ENCODE measurements around the gene SNED1. TPM values are rescaled to one million over a fixed set of nuclear protein-coding genes. Genes with fewer than 3 reads are reported as not detected.

The SNED1 gene
- total RNA-seq, 1 donor from 2014 or later, result 22.3 TPM

DNA sequence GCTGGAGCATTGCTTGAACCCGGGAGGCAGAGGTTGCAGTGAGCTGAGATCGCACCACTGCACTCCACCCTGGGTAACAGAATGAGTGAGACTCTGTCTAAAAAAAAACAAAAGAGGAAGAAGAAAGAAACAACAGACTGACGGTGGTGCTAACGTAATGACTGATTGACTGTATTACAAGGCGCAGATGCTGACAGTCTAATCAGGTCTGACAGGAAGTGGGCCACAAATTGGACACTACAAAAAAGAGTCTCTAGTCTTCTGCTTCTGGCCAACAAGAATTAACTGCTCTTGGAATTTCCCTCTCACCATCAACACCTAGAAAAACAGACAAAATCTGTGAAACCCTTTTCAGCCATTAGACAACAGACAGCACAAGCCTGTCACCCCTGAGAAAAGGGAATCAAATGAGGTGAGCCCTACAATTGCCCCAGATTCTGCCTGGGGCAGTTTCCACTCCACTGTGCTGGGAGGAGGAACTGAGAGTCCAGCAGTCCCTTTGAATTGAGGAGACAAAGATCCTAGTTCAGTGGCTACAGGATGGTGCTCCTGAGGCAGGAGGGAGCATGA is 43.3 kb downstream of the SNED1 start:
- intact Hi-C loops (cut with micrococcal nuclease), result no loop called here

GRCh38 chr2:241043581-241043980 is 45.2 kb downstream of the SNED1 start:
- intact Hi-C loops (cut with micrococcal nuclease), result no loop called here

DNA sequence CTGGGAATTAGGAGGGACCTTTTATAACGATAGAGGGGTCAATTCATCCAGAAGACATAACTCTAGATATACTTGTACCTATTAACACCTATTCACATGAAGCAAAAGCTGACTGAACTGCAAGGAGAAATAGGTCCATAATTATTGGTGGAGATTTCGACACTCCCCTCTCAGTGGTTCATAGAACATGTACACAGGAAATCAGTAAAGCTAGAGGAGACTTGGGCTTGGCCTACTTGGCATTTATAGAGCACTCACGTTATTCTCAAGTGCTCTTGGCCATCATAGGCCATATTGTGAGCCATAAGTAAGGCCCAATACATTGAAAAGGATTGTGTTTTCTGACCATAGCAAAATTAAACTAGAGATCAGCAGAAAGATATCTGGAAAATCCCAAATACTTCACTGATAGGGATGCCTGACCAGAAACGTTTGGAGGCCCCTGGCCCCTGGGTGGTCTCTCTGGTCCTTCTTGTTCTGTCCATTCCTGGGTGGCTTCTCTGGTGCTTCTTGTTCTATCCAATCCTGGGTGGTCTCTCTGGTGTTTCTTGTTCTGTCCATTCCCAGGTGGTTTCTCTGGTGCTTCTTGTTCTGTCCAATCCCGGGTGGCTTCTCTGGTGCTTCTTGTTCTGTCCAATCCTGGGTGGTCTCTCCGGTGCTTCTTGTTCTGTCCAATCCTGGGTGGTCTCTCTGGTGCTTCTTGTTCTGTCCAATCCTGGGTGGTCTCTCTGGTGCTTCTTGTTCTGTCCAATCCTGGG is 49.0 kb downstream of the SNED1 start:
- intact Hi-C loops (cut with micrococcal nuclease), result no loop called here

- intact Hi-C loops (cut with micrococcal nuclease), result no loop called here
These were observed 49.9 kb downstream of the SNED1 start for GRCh38 chr2:241048149-241048948.

DNA sequence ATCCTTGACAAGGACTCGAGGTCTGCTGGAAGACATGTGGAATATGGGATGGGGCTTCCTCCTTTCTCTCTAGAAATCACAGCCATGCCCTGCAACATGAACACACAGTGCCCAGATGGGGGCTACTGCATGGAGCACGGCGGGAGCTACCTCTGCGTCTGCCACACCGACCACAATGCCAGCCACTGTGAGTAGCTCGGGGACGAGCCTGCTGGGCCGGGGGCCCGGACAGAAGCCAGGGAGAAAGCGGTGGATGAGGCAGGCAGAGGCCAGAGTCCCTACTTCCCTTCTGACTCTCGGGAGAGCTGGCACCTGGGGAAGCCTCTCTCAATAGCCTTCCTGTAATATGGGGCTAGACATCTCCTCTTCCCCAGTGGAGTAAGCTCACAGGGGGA is 50.5 kb downstream of the SNED1 start:
- intact Hi-C loops (cut with micrococcal nuclease), result no loop called here

GRCh38 chr2:241049739-241050623 is 51.6 kb downstream of the SNED1 start:
- intact Hi-C loops (cut with micrococcal nuclease), result no loop called here

DNA sequence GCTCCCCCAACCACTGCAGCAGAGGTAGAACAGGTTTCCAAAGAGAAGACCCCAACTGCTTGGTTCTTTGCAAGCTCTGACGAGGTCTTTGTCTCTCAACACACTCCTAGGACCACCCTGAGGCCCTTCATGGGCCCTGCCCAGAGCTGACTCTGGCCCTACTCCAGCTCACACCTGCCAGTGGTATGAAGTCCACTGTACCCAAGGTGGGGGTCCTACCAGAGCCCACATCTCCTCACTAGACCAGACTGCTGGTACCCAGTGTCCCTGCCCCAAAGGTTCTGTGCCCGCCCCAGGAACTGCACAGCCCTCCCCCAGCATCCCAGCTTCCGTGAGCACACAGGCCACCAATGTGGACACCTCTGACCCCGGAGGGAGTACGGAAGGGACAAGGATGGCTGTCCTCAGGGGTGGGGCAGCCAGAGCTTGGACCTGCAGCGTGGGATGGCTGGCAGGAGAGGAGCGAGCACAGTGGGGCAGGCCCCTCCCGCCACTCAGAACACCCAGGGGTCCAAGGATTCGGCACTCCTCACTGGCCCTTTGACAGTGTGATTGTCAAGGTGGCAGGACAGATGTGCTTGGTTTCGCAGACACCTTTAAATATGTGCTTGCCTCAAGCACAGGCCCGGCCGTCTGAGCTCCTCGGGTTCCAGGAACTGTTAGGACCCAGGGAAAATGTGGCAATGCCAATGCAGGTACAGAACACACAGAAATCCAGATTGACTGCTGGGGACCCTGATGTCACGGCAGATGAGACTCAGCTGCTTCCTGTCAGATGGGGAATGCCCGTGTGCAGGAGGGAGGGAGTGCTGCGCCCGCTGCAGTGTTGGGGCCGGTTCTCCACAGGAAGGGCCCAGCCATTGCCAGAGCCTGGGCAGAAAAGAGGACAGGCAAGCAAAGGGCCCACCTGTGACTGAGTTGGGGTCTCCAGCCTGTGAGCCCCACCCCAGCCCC is 52.5 kb downstream of the SNED1 start:
- intact Hi-C loops (cut with micrococcal nuclease), result no loop called here

DNA sequence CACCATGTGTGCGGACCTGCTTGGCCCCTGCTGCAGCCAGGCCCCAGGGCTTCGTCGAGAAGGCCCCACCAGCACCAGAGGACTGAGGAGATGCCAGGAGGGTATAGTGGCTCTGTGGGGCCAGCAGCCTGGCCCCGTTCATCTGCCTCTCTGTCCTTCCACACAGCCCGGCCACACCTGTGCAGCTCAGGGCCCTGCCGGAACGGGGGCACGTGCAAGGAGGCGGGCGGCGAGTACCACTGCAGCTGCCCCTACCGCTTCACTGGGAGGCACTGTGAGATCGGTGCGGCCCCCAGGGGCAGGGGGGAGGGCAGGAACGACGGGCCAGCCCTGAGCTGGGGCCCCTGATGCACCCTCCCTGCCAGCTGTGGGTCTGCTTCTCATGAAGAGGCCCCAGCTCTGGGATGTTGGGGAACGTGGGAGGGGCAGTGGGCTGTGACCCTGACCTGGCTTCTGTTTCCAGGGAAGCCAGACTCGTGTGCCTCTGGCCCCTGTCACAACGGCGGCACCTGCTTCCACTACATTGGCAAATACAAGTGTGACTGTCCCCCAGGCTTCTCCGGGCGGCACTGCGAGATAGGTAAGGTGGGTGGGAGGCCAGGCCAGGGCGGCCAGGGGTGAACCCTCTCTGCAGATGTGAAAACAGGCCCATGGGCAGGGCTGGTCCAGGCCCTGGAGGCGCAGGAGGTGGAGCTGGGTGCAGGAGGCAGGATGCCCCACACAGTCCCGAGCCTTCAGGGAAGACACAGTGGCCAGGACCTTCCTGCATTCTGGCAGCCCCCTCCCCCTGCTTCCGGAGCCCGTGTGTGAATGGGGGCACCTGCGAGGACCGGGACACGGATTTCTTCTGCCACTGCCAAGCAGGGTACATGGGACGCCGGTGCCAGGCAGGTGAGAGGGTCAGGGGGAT is 53.4 kb downstream of the SNED1 start:
- intact Hi-C loops (cut with micrococcal nuclease), result no loop called here

DNA sequence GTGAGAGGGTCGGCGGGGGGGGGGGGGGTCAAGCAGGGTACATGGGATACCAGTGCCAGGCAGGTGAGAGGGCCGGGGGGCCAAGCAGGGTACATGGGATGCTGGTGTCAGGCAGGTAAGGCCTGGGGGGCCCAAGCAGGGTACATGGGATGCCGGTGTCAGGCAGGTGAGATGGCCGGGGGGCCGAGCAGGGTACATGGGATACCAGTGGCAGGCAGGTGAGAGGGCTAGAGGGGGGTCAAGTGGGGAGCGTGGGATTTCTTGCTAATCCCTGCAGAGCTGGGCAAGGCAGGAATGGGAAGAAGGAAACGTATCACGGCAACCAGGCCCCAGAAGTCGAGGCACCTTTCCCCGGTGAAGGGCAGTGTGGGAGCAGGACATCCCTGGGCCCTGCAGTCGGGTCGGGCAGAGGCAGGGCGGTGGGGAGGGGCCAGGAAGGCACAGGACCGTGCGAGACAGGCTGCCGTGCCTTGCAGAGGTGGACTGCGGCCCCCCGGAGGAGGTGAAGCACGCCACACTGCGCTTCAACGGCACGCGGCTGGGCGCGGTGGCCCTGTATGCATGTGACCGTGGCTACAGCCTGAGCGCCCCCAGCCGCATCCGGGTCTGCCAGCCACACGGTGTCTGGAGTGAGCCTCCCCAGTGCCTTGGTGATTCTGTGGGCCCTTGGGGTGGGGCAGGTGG is 54.4 kb downstream of the SNED1 start:
- intact Hi-C loops (cut with micrococcal nuclease), result no loop called here

DNA sequence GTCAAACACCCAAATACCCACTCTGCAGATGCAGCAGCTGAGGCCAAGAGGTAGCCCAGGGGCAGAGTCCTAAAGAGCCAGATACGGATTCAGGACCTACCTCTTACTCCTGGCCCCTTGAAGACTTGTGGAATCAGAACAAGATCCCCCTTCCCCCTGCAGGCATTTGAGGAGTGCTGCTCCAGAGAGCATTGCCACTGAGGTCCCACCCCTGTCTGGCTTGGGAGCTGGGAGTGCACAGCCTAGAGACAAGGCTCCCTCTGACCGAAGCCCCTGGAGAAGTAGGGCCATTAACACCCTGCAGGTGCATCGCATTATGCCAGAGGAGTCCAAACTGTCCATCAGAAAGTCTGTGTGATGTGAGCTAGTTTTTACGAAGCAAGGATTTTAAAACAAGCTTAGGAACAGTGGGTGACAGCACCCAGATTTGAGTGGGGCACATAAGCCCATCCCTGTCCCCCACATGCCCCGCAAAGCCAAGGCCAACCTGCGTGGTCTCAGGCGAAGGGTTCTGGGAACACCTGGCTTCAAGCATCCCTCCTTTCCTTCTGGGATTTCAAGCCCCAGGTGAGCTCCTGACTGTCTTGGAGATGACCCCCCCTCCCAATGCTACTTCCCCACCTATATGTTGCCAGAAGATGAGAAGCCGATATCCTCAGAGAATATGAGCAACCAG is 55.3 kb downstream of the SNED1 start:
- intact Hi-C loops (cut with micrococcal nuclease), result no loop called here

DNA sequence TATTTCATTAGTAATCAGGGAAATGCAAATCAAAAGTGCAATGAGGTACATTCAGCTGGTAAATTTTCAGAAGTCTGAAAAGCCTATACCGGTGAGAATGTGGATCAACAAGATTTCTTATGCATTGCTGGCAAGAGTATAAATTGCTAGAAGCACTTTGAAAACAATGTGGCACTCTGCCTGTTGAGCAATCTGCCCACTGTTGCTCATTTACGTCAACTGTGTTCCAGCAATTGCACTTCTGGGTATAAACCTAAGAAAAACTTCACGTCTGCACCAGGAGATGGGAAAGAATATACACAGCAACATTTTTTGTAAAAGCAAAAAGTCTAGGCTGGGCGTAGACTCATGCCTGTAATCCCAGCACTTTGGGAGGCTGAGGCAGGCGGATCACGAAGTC is 62.9 kb downstream of the SNED1 start:
- intact Hi-C loops (cut with micrococcal nuclease), result no loop called here

GRCh38 chr2:241062389-241063092 is 64.1 kb downstream of the SNED1 start:
- intact Hi-C loops (cut with micrococcal nuclease), result no loop called here

DNA sequence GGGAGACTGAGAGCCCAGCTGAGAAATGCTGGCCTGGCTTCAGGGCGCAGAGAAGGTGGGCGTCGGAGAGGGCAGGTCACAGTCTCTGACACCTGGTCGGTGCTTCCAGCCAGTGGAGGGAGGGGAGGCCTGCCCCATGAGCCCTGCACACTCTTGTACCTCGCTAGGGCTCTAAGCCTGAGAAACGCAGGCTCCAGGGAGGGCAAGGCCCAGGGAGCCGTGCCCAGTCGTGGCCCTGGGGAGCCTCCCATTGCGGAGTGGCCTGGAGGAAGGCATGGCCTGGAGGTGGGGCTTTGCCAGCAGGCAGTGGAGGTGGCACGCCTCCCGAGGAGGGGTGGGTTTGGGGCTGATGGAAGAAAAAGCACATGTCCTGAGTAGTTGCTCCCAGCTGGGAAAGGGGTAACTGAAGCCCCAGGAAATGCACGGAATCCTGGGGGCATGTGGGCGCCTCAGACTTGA is 64.7 kb downstream of the SNED1 start:
- intact Hi-C loops (cut with micrococcal nuclease), result no loop called here

- intact Hi-C loops (cut with micrococcal nuclease), result no loop called here
These were observed 65.2 kb downstream of the SNED1 start for GRCh38 chr2:241063587-241063986.

GRCh38 chr2:241064008-241064801 is 65.8 kb downstream of the SNED1 start:
- intact Hi-C loops (cut with micrococcal nuclease), result loop anchor here (1.0 kb wide), 1 partner anchor 28 kb away; no protein-coding TSS in a partner anchor

- intact Hi-C loops (cut with micrococcal nuclease), result loop anchor here (1.0 kb wide), 1 partner anchor 29 kb away; no protein-coding TSS in a partner anchor
These were observed 66.5 kb downstream of the SNED1 start for GRCh38 chr2:241064802-241065354.

Data from T-helper 1 cell treated with Interleukin-12 subunit alpha and Interleukin-12 subunit beta and Interleukin-4 antibody, amounts not matched to agents 30 ng/mL and 1 ng/mL, for 36 hours (primary cell).